Measurements from ENCODE around the gene TICAM1.

TICAM1 gene

GRCh38 chr19:4768934-4769777 lies 62.4 kb downstream of the TICAM1 start:
- DNase-seq (ENCODE audit: low read depth): peak; percentile 65

All from activated T-cell treated with anti-CD3 and anti-CD28 coated beads for 24 hours (primary cell).